IMR-90 (cell line): ENCODE results near the gene GABBR2. TPM values are rescaled to one million over a fixed set of nuclear protein-coding genes. Genes with fewer than 3 reads are reported as not detected.

Experiments used
- ATAC-seq: fragments of 200-7000 bp; cut with Tn5 transposase; 2 replicates; pipeline ENCODE4 v1.9.1; 2020; ENCODE audit warnings: low read depth, mild to moderate bottlenecking, moderate library complexity
- BruUV-seq: library from RNA; stranded (reverse); fragments of 400-500 nt; replicated peaks from 2 replicates; lab custom pipeline; 2021; lab: Mats Ljungman, UMichigan
- CTCF ChIA-PET: fragments of 300-600 bp; formaldehyde crosslinking; extraction: SDS; loops from one replicate; lab custom pipeline; 2021; ENCODE audit warnings: antibody characterized with exemption; lab: Yijun Ruan, JAX
- POLR2A ChIA-PET: fragments of 300-600 bp; sonication (Branson Sonifier 250); formaldehyde crosslinking; loops from one replicate; lab custom pipeline; 2022; ENCODE audit warnings: antibody characterized with exemption; ENCODE audit not compliant: unreplicated experiment; lab: Charles Lee
- DNase-seq: peaks from one replicate; pipeline ENCODE4 v3.0.0; 2013
- H2AFZ ChIP-seq: replicated peaks from 2 replicates; pipeline ENCODE3; 2013; ENCODE audit warnings: low read length, mild to moderate bottlenecking; ENCODE audit not compliant: poor library complexity
- H2AK5ac ChIP-seq: 2 replicates; pipeline ENCODE4 v1.6.1; 2013; ENCODE audit warnings: low read depth, low read length, inconsistent platforms
- H2AK9ac ChIP-seq: replicated peaks from 2 replicates; pipeline ENCODE3; 2013; ENCODE audit warnings: mild to moderate bottlenecking, low read depth, low read length, moderate library complexity; ENCODE audit not compliant: poor library complexity
- H2BK120ac ChIP-seq: 2 replicates; pipeline ENCODE4 v1.6.1; 2013; ENCODE audit warnings: low read depth, low read length, inconsistent platforms
- H2BK15ac ChIP-seq: 3 replicates; pipeline ENCODE4 v1.6.1; 2013; ENCODE audit warnings: low read depth, low read length, inconsistent platforms
- H2BK20ac ChIP-seq: 2 replicates; pipeline ENCODE4 v1.6.1; 2013; ENCODE audit warnings: low read depth, mild to moderate bottlenecking, inconsistent platforms, low read length, moderate library complexity
- H2BK5ac ChIP-seq: 2 replicates; pipeline ENCODE4 v1.6.1; 2013; ENCODE audit warnings: mild to moderate bottlenecking, low read depth, low read length, inconsistent platforms; ENCODE audit not compliant: poor library complexity, severe bottlenecking
- H3K14ac ChIP-seq: replicated peaks from 2 replicates; pipeline ENCODE4 v1.6.1; 2013; ENCODE audit warnings: low read depth, low read length, inconsistent platforms
- H3K18ac ChIP-seq: 2 replicates; pipeline ENCODE4 v1.6.1; 2013; ENCODE audit warnings: low read depth, low read length, control low read depth
- H3K23ac ChIP-seq: 2 replicates; pipeline ENCODE4 v1.6.1; 2013; ENCODE audit warnings: low read depth, low read length, inconsistent platforms
- H3K27ac ChIP-seq: 2 replicates; pipeline ENCODE4 v1.5.1; 2013; ENCODE audit warnings: mild to moderate bottlenecking, control low read depth, low read length; ENCODE audit not compliant: insufficient read depth
- H3K27me3 ChIP-seq: 2 replicates; pipeline ENCODE4 v1.6.1; 2013; ENCODE audit warnings: low read length; ENCODE audit not compliant: control insufficient read depth, insufficient read depth
- H3K36me3 ChIP-seq: 2 replicates; pipeline ENCODE4 v1.6.1; 2013; ENCODE audit warnings: low read length, mixed read lengths; ENCODE audit not compliant: control insufficient read depth, insufficient read depth
- H3K4ac ChIP-seq: 2 replicates; pipeline ENCODE4 v1.6.1; 2013; ENCODE audit warnings: low read depth, low read length, inconsistent platforms
- H3K4me1 ChIP-seq: 2 replicates; pipeline ENCODE4 v1.6.1; 2013; ENCODE audit warnings: low read length, mixed read lengths; ENCODE audit not compliant: control insufficient read depth, insufficient read depth
- H3K4me2 ChIP-seq: 2 replicates; pipeline ENCODE4 v1.6.1; 2013; ENCODE audit warnings: low read depth, mild to moderate bottlenecking, control low read depth, low read length, moderate library complexity
- H3K4me3 ChIP-seq: 2 replicates; pipeline ENCODE4 v1.5.1; 2013; ENCODE audit warnings: low read depth, mild to moderate bottlenecking, control low read depth, low read length, moderate library complexity; ENCODE audit not compliant: insufficient read depth
- H3K56ac ChIP-seq: 2 replicates; pipeline ENCODE4 v1.6.1; 2013; ENCODE audit warnings: low read length, inconsistent platforms; ENCODE audit not compliant: insufficient read depth; ENCODE audit errors: extremely low read depth
- H3K79me1 ChIP-seq, 2 experiments: 2 replicates each; pipeline ENCODE4 v1.6.1; 2013; ENCODE audit warnings: low read length in 2 of 2, inconsistent platforms in 1 of 2, low read depth in 1 of 2
- H3K9ac ChIP-seq: 2 replicates; pipeline ENCODE4 v1.6.1; 2013; ENCODE audit warnings: low read depth, low read length, control low read depth
- H3K9me1 ChIP-seq: 2 replicates; pipeline ENCODE4 v1.6.1; 2013; ENCODE audit warnings: low read length, inconsistent platforms; ENCODE audit not compliant: insufficient read depth
- H3K9me3 ChIP-seq: 2 replicates; pipeline ENCODE4 v1.6.1; 2013; ENCODE audit warnings: low read length; ENCODE audit not compliant: control insufficient read depth, insufficient read depth
- H4K20me1 ChIP-seq: 2 replicates; pipeline ENCODE4 v1.6.1; 2013; ENCODE audit warnings: low read length, inconsistent platforms; ENCODE audit not compliant: insufficient read depth
- H4K5ac ChIP-seq: 2 replicates; pipeline ENCODE4 v1.6.1; 2013; ENCODE audit warnings: mild to moderate bottlenecking, low read depth, low read length, control low read depth
- H4K8ac ChIP-seq, 2 experiments: 2 replicates each; pipeline ENCODE4 v1.6.1; 2013; ENCODE audit warnings: low read depth in 2 of 2, low read length in 2 of 2, control low read depth in 1 of 2, inconsistent platforms in 1 of 2
- H4K91ac ChIP-seq: 2 replicates; pipeline ENCODE4 v1.6.1; 2013; ENCODE audit warnings: low read depth, low read length, inconsistent platforms; ENCODE audit not compliant: insufficient read depth
- CTCF ChIP-seq: conservative IDR thresholded peaks from 2 replicates; pipeline ENCODE4 v1.5.1; 2012; ENCODE audit warnings: mild to moderate bottlenecking, low read depth, low read length, improper control_type of control experiment
- WGBS, 2 experiments: methylation state at CpG; one replicate each; pipeline versions ENCODE4 v1.1.5 to v1.1.7; 2013; ENCODE audit warnings: missing lambda C conversion rate in 2 of 2; ENCODE audit not compliant: insufficient read length in 1 of 2; ENCODE audit errors: extremely low coverage in 2 of 2; 5-methylcytosine and 5-hydroxymethylcytosine counted together
- dilution Hi-C: fragments of 300-500 bp; cut with HindIII; formaldehyde crosslinking; loops from one replicate; pipeline ENCODE4 v1.14.3; 2018; ENCODE audit warnings: low sequenced_read_pairs; ENCODE audit not compliant: unreplicated experiment
- in situ Hi-C: fragments of 300-500 bp; cut with MboI; formaldehyde crosslinking; loops from 3 replicates; pipeline ENCODE4 v1.14.3; 2019; ENCODE audit warnings: low sequenced_read_pairs, inconsistent platforms, mixed read lengths
- intact Hi-C: fragments of 100-400 bp; cut with micrococcal nuclease; formaldehyde crosslinking; loops from 2 replicates; pipeline ENCODE4 v1.10.0; 2022
- polyA plus RNA-seq, 3 experiments: library from polyadenylated mRNA; depleted of rRNA; stranded (reverse); fragments of >200 nt; gene quantifications; 2 replicates each; pipeline ENCODE4 v1.2.3, GENCODE V29; 2012; ENCODE audit warnings: low replicate concordance in 1 of 3
- total RNA-seq: library from RNA; depleted of rRNA; stranded (reverse); fragments of >200 nt; gene quantifications from 2 replicates; pipeline ENCODE4 v1.2.3, GENCODE V29; 2012

GABBR2 gene
- total and polyA plus RNA-seq, 2 of the 4 experiments (the other 2 are of a cell fraction): 14.2 to 20.3 TPM

- BruUV-seq: no TSS peak
- no peak overlapping the region for H2BK20ac ChIP-seq
- peaks cover 4 to 16% of the 10 kb centered on the region in 2 experiments; a peak in 3 of 4 replicates for H3K79me1 ChIP-seq
- TF ChIP-seq CTCF: no peak
- no peak overlapping the region for H3K4me2 ChIP-seq
- no peaks in the 10 kb centered on the region for H3K9me3 ChIP-seq
- no peak overlapping the region for H3K18ac ChIP-seq
- H2BK5ac ChIP-seq: no peak overlapping the region
- POLR2A ChIA-PET: no interaction called here
- no peak overlapping the region for H2AK5ac ChIP-seq
- CTCF ChIA-PET: no interaction called here
- H2AFZ ChIP-seq: no peak overlapping the region
- H3K27ac ChIP-seq: no peak overlapping the region
- H3K9ac ChIP-seq: no peak overlapping the region
- ATAC-seq (no peak), DNase-seq (no peak)
- WGBS, 2 experiments: 69% methylated on average over 3 of the region's 4 CpGs; no CpG with 5 or more reads in 1 of the 2 experiments
- no peak overlapping the region for H3K4me3 ChIP-seq
- H3K56ac ChIP-seq: no peak overlapping the region
- H4K5ac ChIP-seq: no peak overlapping the region
- H3K36me3 ChIP-seq: peaks cover 3% of the 10 kb centered on the region; the same call in 1 of the 2 replicates
- H2BK120ac ChIP-seq: no peak overlapping the region
- H3K27me3 ChIP-seq: no peaks in the 10 kb centered on the region
- no peak overlapping the region for H4K8ac ChIP-seq
- H2BK15ac ChIP-seq: no peak overlapping the region
- no peak overlapping the region for H3K23ac ChIP-seq
- no peak overlapping the region for H4K91ac ChIP-seq
- H3K14ac ChIP-seq: no peak overlapping the region
- peaks cover 8% of the 10 kb centered on the region for H3K9me1 ChIP-seq
- in situ Hi-C loops: no loop called here
- peaks cover 10% of the 10 kb centered on the region; the same call in 1 of the 2 replicates for H3K4me1 ChIP-seq
- no peaks in the 10 kb centered on the region for H4K20me1 ChIP-seq
- H3K4ac ChIP-seq: no peak overlapping the region
- dilution Hi-C loops: no loop called here
- no peak overlapping the region for H2AK9ac ChIP-seq
- intact Hi-C loops: no loop called here
Observed at GRCh38 chr9:98545021-98545420, 163.7 kb downstream of the GABBR2 start.
